ENCODE measurements around the gene CCDC80. TPM values are rescaled to one million over a fixed set of nuclear protein-coding genes. Genes with fewer than 3 reads are reported as not detected.
A peak's percentile ranks its signal among the peaks of the same experiment; 100 is the strongest.

Gene CCDC80
- total and polyA plus RNA-seq, 2 of the 4 experiments (the other 2 are of a cell fraction) = 387 to 418 TPM

- dilution Hi-C loops (cut with HindIII; ENCODE audit: low sequenced_read_pairs, unreplicated experiment) = no loop called here
- peak overlapping the region; percentile 62 for H2BK20ac ChIP-seq (ENCODE audit: low read depth, low read length)
- H3K9me1 ChIP-seq (ENCODE audit: insufficient read depth, low read length) = peaks cover 22% of the 10 kb centered on the region
- peak overlapping the region; percentile 10 for H2BK120ac ChIP-seq (ENCODE audit: low read depth, low read length)
- peak overlapping the region; percentile 82 for H3K27ac ChIP-seq (ENCODE audit: insufficient read depth, low read length)
- H2AK5ac ChIP-seq (ENCODE audit: low read depth, low read length) = peak overlapping the region; percentile 5; the same call in 1 of the 2 replicates
- peak overlapping the region; percentile 16; the same call in 1 of the 2 replicates for H3K4me3 ChIP-seq (ENCODE audit: insufficient read depth, low read depth, low read length)
- in situ Hi-C loops (cut with MboI; ENCODE audit: low sequenced_read_pairs) = loop anchor here (25.0 kb wide), 1 partner anchor 652 kb away; no protein-coding TSS in a partner anchor
- peak overlapping the region; percentile 97 for H3K4me2 ChIP-seq (ENCODE audit: low read depth, low read length)
- no peak overlapping the region for H2AFZ ChIP-seq (replicated peaks; ENCODE audit: low read length, poor library complexity)
- H4K8ac ChIP-seq (ENCODE audit: low read depth in 2 of 2, low read length in 2 of 2) = peak overlapping the region; percentile 1 to 38; a peak in 3 of 4 replicates
- no peaks in the 10 kb centered on the region for H3K27me3 ChIP-seq (ENCODE audit: control insufficient read depth, insufficient read depth, low read length)
- peaks cover 31 to 70% of the 10 kb centered on the region in 2 experiments for H3K79me1 ChIP-seq (ENCODE audit: low read depth in 1 of 2, low read length in 2 of 2)
- peak overlapping the region; percentile 85 for H4K5ac ChIP-seq (ENCODE audit: low read depth, low read length)
- intact Hi-C loops (cut with micrococcal nuclease) = no loop called here
- ATAC-seq (ENCODE audit: low read depth) (peak; percentile 1; the same call in 1 of the 2 replicates), DNase-seq (peak; percentile 33)
- peak overlapping the region; percentile 71 for H3K18ac ChIP-seq (ENCODE audit: low read depth, low read length)
- peak overlapping the region; percentile 35; the same call in 1 of the 2 replicates for H3K56ac ChIP-seq (ENCODE audit: extremely low read depth, insufficient read depth, low read length)
- ChIA-PET CTCF (interaction anchor here (0.8 to 3.5 kb wide), 5 partner anchors 11 to 344 kb away, joined by 3 to 15 read pairs (median 5); partner anchors contain the start of genes ATG3 and SLC35A5), POLR2A (ENCODE audit: unreplicated experiment) (interaction anchor here (0.6 kb wide), 1 partner anchor 981 kb away, joined by 3 read pairs; no protein-coding TSS in a partner anchor)
- H4K91ac ChIP-seq (ENCODE audit: insufficient read depth, low read depth, low read length) = peak overlapping the region; percentile 16
- H3K36me3 ChIP-seq (ENCODE audit: control insufficient read depth, insufficient read depth, low read length) = peaks cover 10% of the 10 kb centered on the region
- peak overlapping the region; percentile 36; the same call in 1 of the 2 replicates for H3K14ac ChIP-seq (replicated peaks; ENCODE audit: low read depth, low read length)
- H3K4me1 ChIP-seq (ENCODE audit: control insufficient read depth, insufficient read depth, low read length) = peaks cover 31% of the 10 kb centered on the region
- WGBS, 2 experiments (ENCODE audit: extremely low coverage in 2 of 2, insufficient read length in 1 of 2) = no CpG with 5 or more reads among the region's 4 CpGs
- H3K9me3 ChIP-seq (ENCODE audit: control insufficient read depth, insufficient read depth, low read length) = no peaks in the 10 kb centered on the region
- peak overlapping the region; percentile 8; the same call in 1 of the 2 replicates for H3K9ac ChIP-seq (ENCODE audit: low read depth, low read length)
- peak overlapping the region; percentile 86 for H2BK5ac ChIP-seq (ENCODE audit: low read depth, low read length, poor library complexity, severe bottlenecking)
- peak overlapping the region; percentile 5 for H3K23ac ChIP-seq (ENCODE audit: low read depth, low read length)
- H2AK9ac ChIP-seq (replicated peaks; ENCODE audit: low read depth, low read length, poor library complexity) = no peak overlapping the region
- peak overlapping the region; percentile 47 for H3K4ac ChIP-seq (ENCODE audit: low read depth, low read length)
- H2BK15ac ChIP-seq (ENCODE audit: low read depth, low read length) = peak overlapping the region; percentile 38; the same call in 2 of the 3 replicates
- BruUV-seq (replicated peaks) = no TSS peak
- H4K20me1 ChIP-seq (ENCODE audit: insufficient read depth, low read length) = peaks cover 6% of the 10 kb centered on the region; the same call in 1 of the 2 replicates
- TF ChIP-seq CEBPB (IDR thresholded peaks at IDR 0.05; ENCODE audit: low read depth, low read length) = no peak
- no peak for TF ChIP-seq CHD1 (IDR thresholded peaks at IDR 0.05; ENCODE audit: low read depth, low read length)
- TF ChIP-seq MAFK (IDR thresholded peaks at IDR 0.05; ENCODE audit: low read depth, low read length) = no peak
- no peak for TF ChIP-seq RCOR1 (IDR thresholded peaks at IDR 0.05; ENCODE audit: insufficient replicate concordance, low read length)
- TF ChIP-seq, protein P1, sequence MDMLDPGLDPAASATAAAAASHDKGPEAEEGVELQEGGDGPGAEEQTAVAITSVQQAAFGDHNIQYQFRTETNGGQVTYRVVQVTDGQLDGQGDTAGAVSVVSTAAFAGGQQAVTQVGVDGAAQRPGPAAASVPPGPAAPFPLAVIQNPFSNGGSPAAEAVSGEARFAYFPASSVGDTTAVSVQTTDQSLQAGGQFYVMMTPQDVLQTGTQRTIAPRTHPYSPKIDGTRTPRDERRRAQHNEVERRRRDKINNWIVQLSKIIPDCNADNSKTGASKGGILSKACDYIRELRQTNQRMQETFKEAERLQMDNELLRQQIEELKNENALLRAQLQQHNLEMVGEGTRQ (IDR thresholded peaks at IDR 0.05; ENCODE audit: low read depth, low read length) = no peak
- no peak for TF ChIP-seq FOS (IDR thresholded peaks at IDR 0.05; ENCODE audit: low read depth, low read length)
- no peak for TF ChIP-seq CTCF (conservative IDR thresholded peaks at IDR 0.05; ENCODE audit: low read depth, low read length)
- no peak for TF ChIP-seq MXI1 (IDR thresholded peaks at IDR 0.05; ENCODE audit: borderline replicate concordance, low read depth, low read length)
- no peak for TF ChIP-seq RFX5 (IDR thresholded peaks at IDR 0.05; ENCODE audit: low read depth, low read length)
- TF ChIP-seq, protein P2, sequence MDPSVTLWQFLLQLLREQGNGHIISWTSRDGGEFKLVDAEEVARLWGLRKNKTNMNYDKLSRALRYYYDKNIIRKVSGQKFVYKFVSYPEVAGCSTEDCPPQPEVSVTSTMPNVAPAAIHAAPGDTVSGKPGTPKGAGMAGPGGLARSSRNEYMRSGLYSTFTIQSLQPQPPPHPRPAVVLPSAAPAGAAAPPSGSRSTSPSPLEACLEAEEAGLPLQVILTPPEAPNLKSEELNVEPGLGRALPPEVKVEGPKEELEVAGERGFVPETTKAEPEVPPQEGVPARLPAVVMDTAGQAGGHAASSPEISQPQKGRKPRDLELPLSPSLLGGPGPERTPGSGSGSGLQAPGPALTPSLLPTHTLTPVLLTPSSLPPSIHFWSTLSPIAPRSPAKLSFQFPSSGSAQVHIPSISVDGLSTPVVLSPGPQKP (IDR thresholded peaks at IDR 0.05; ENCODE audit: borderline replicate concordance, low read depth, low read length) = no peak
- TF ChIP-seq BHLHE40 (IDR thresholded peaks at IDR 0.05; ENCODE audit: low read depth, low read length) = no peak
- no peak for TF ChIP-seq NFE2L2 (IDR thresholded peaks at IDR 0.05; ENCODE audit: low read depth, low read length)
- TF ChIP-seq RAD21 (IDR thresholded peaks at IDR 0.05; ENCODE audit: low read length) = no peak
Measured at GRCh38 chr3:112634786-112635541, 6.0 kb downstream of the CCDC80 start.

Measured in IMR-90 (cell line).